Prostate gland (tissue), 2 donors: ENCODE data around the gene KIAA0513. TPM values are rescaled to one million over a fixed set of nuclear protein-coding genes. Genes with fewer than 3 reads are reported as not detected.

ENCODE experiments used
- DNase-seq: peaks from one replicate; pipeline ENCODE4 v3.0.0-alpha.2; 2019; ENCODE audit warnings: low spot score
- H3K27ac ChIP-seq, 2 donors: fragments of 200-600 bp; sonication (generic); 2 replicates each; pipeline ENCODE4 v1.5.1; 2017 to 2019
- H3K27me3 ChIP-seq: fragments of 200-600 bp; sonication (generic); replicated peaks from 2 replicates; pipeline ENCODE4 v1.5.1; 2019; ENCODE audit not compliant: insufficient read depth
- H3K36me3 ChIP-seq, 2 donors: fragments of 200-600 bp; sonication (generic); 1 replicate in 1 of 2; 2 replicates in 1 of 2; pipeline versions ENCODE4 v1.5.1 to v1.8.1; 2017 to 2019
- H3K4me1 ChIP-seq: fragments of 200-600 bp; sonication (generic); replicated peaks from 2 replicates; pipeline ENCODE4 v1.5.1; 2019
- H3K4me3 ChIP-seq, 2 donors: fragments of 200-600 bp; sonication (generic); 2 replicates each; pipeline ENCODE4 v1.5.1; 2017 to 2019
- H3K9me3 ChIP-seq: fragments of 200-600 bp; sonication (generic); 2 replicates; pipeline ENCODE4 v1.5.1; 2017
- CTCF ChIP-seq, 4 experiments: fragments of 200-600 bp in 2 of 4; fragments of 450-650 bp in 2 of 4; sonication (generic) in 2 of 4; IDR thresholded peaks; 1 replicate in 3 of 4; 2 replicates in 1 of 4; pipeline ENCODE4 v1.5.1; 2016 to 2019; ENCODE audit warnings: antibody characterized with exemption in 4 of 4, mild to moderate bottlenecking in 2 of 4, moderate library complexity in 2 of 4
- POLR2A ChIP-seq: fragments of 450-650 bp; IDR thresholded peaks from one replicate; pipeline ENCODE4 v1.6.1; 2016; ENCODE audit warnings: antibody characterized with exemption, mild to moderate bottlenecking
- POLR2AphosphoS5 ChIP-seq: sonication (generic); formaldehyde crosslinking; IDR thresholded peaks from one replicate; pipeline ENCODE4 v1.6.1; 2017; ENCODE audit warnings: antibody characterized with exemption
- WGBS: methylation state at CpG from one replicate; pipeline ENCODE4 v1.1.5; 2018; 5-methylcytosine and 5-hydroxymethylcytosine counted together
- intact Hi-C: fragments of 100-400 bp; cut with DNase I; formaldehyde crosslinking; loops from one replicate; pipeline ENCODE4 v1.14.2; 2022
- total RNA-seq, 2 donors: library from RNA; depleted of rRNA; stranded (reverse); fragments of >200 nt; gene quantifications; one replicate each; pipeline ENCODE4 v1.1.0, GENCODE V29; 2016

The KIAA0513 gene
- total RNA-seq, 2 donors from 2014 or later = 14.4 to 29.4 TPM

GRCh38 chr16:85090873-85091521 lies 63.4 kb downstream of the KIAA0513 start:
- TF ChIP-seq CTCF (IDR thresholded peaks at IDR 0.05) (no peak), POLR2A (no peak), POLR2AphosphoS5 (no peak)
- H3K4me1 ChIP-seq = peaks cover 6% of the 10 kb centered on the region

GRCh38 chr16:85091522-85091910 lies 63.9 kb downstream of the KIAA0513 start:
- Histone ChIP-seq H3K4me3 (no peak overlapping the region), H3K27me3 (no peaks in the 10 kb centered on the region), H3K4me1 (peaks cover 6% of the 10 kb centered on the region), H3K9me3 (no peaks in the 10 kb centered on the region), H3K27ac (no peak overlapping the region), H3K36me3 (no peaks in the 10 kb centered on the region)
- 91% methylated on average over 7 of the region's 7 CpGs for WGBS
- intact Hi-C loops = no loop called here
- DNase-seq = no peak
- TF ChIP-seq CTCF (IDR thresholded peaks at IDR 0.05) = no peak
- no peak for TF ChIP-seq POLR2A
- TF ChIP-seq POLR2AphosphoS5 = no peak

More at GRCh38 chr16:85090873-85091521, 63.4 kb downstream of the KIAA0513 start:
- DNase-seq = no peak
- Histone ChIP-seq H3K27me3 (no peaks in the 10 kb centered on the region), H3K36me3 (no peaks in the 10 kb centered on the region), H3K9me3 (no peaks in the 10 kb centered on the region), H3K27ac (no peak overlapping the region), H3K4me3 (no peak overlapping the region)
- intact Hi-C loops = no loop called here
- 76% methylated on average over 8 of the region's 8 CpGs for WGBS

- DNase-seq = no peak
- peaks cover 6% of the 10 kb centered on the region for H3K4me1 ChIP-seq
- H3K9me3 ChIP-seq = no peaks in the 10 kb centered on the region
- H3K27ac ChIP-seq = no peak overlapping the region
- no peaks in the 10 kb centered on the region for H3K27me3 ChIP-seq
- TF ChIP-seq POLR2A (no peak), POLR2AphosphoS5 (no peak), CTCF (IDR thresholded peaks at IDR 0.05) (no peak)
- 84% methylated on average over 9 of the region's 9 CpGs for WGBS
- no peaks in the 10 kb centered on the region for H3K36me3 ChIP-seq
- intact Hi-C loops = no loop called here
- no peak overlapping the region for H3K4me3 ChIP-seq
These were observed 64.7 kb downstream of the KIAA0513 start for GRCh38 chr16:85092309-85092708.

- DNase-seq = no peak
- peaks cover 6% of the 10 kb centered on the region for H3K4me1 ChIP-seq
- H3K4me3 ChIP-seq = no peak overlapping the region
- no peaks in the 10 kb centered on the region for H3K9me3 ChIP-seq
- 91% methylated on average over 18 of the region's 18 CpGs for WGBS
- intact Hi-C loops = no loop called here
- H3K36me3 ChIP-seq = no peaks in the 10 kb centered on the region
- TF ChIP-seq POLR2A (no peak), POLR2AphosphoS5 (no peak), CTCF (IDR thresholded peaks at IDR 0.05) (no peak)
- H3K27me3 ChIP-seq = no peaks in the 10 kb centered on the region
- no peak overlapping the region for H3K27ac ChIP-seq
These were observed 65.3 kb downstream of the KIAA0513 start for GRCh38 chr16:85092851-85093250.

GRCh38 chr16:85093705-85094104 lies 66.1 kb downstream of the KIAA0513 start:
- Histone ChIP-seq H3K4me1 (peaks cover 6% of the 10 kb centered on the region), H3K9me3 (no peaks in the 10 kb centered on the region), H3K4me3 (no peak overlapping the region), H3K36me3 (no peaks in the 10 kb centered on the region), H3K27me3 (no peaks in the 10 kb centered on the region), H3K27ac (no peak overlapping the region)
- TF ChIP-seq CTCF (IDR thresholded peaks at IDR 0.05) (no peak), POLR2A (no peak), POLR2AphosphoS5 (no peak)
- DNase-seq = no peak
- intact Hi-C loops = no loop called here
- WGBS = 87% methylated on average over 13 of the region's 13 CpGs
